Activated T-helper 2 cell treated with anti-CD3 and anti-CD28 coated beads, Interferon-gamma antibody, Interleukin-2, Interleukin-4, amounts not matched to agents 10 μg/mL and 5 μg/mL and 100 μg/mL, durations not matched to agents 14 hours and 24 hours and 36 hours (primary cell): Measurements from ENCODE around the gene C3orf38. TPM values are rescaled to one million over a fixed set of nuclear protein-coding genes. Genes with fewer than 3 reads are reported as not detected.
"Not testable (repeated sequence)": the region's sequence is repeated elsewhere in the genome, so short reads cannot be mapped to it uniquely, and the experiment has no call there.

Experiments used
- DNase-seq: peaks from one replicate; pipeline ENCODE4 v3.0.0; 2021; ENCODE audit warnings: low spot score
- H3K27ac Mint-ChIP-seq: one replicate; pipeline ENCODE4 v1.8.0; 2021; ENCODE audit warnings: mixed read lengths
- H3K27me3 Mint-ChIP-seq: one replicate; pipeline ENCODE4 v1.8.0; 2021; ENCODE audit warnings: low read depth, mixed read lengths
- H3K36me3 Mint-ChIP-seq: one replicate; pipeline ENCODE4 v1.8.0; 2021; ENCODE audit warnings: low read depth, mixed read lengths
- H3K4me1 Mint-ChIP-seq: one replicate; pipeline ENCODE4 v1.8.0; 2021; ENCODE audit warnings: low read depth, mixed read lengths
- H3K4me3 Mint-ChIP-seq: one replicate; pipeline ENCODE4 v1.8.0; 2021; ENCODE audit warnings: low read depth, mild to moderate bottlenecking, moderate library complexity, mixed read lengths
- H3K9me3 Mint-ChIP-seq: one replicate; pipeline ENCODE4 v1.8.0; 2021; ENCODE audit warnings: mixed read lengths
- intact Hi-C: fragments of 100-400 bp; cut with micrococcal nuclease; formaldehyde crosslinking; loops from one replicate; pipeline ENCODE4 v1.15.1; 2023
- total RNA-seq: library from RNA; stranded (reverse); gene quantifications from 2 replicates; pipeline ENCODE4 v1.2.3, GENCODE V29; 2022

The C3orf38 gene
- 23.1 and 25.4 TPM in 2 replicates for total RNA-seq

DNA sequence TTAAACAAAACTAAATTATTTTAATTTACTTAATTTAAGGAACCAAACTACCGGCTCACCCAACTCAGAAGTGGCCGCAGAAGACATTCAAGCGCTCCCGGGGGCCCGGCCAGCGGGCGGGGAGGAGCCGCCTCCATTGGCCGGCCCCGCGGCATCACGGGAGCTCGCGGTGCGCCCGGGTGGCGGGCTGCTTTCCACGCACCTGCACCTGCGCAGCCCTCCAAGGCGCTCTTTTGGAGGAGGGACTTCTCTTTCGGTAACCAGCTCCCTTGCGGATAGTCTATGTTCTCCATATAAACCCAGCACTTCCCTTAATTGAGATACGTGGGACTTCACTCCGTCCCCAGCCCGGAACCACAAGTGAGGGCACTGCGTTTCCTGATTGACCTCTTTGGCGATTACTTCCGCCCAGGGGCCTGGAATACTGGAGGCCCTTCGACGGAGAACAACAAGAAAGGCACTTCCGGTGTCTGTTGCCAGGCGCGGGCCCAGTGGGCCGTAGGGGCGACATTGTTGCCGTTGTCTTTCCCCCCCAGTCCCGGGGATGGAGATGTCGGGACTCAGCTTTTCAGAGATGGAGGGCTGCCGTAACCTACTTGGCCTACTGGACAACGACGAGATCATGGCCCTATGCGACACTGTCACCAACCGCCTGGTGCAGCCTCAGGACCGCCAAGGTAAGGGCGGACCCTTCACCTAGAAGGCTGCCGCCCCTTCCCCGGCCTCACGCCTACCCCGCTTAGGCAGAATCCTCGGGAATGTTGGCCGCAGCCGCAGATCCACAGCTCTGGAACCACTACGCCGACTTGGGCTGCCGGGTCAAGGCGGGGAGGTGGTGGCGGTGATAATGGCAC lies at the start of gene C3orf38:
TSS of gene C3orf38 (plus strand) at position 451 of the 854 bp plus-strand sequence. CDS start at position 545, 94 bp downstream.
- H3K27me3 Mint-ChIP-seq: no peaks in the 10 kb centered on the region
- H3K4me1 Mint-ChIP-seq: peaks cover 27% of the 10 kb centered on the region
- H3K9me3 Mint-ChIP-seq: no peaks in the 10 kb centered on the region
- DNase-seq: peak; percentile 80
- peak within 1 kb of the TSS; percentile 99 for H3K27ac Mint-ChIP-seq
- intact Hi-C loops: loop anchor here (1.0 to 10.0 kb wide), 3 partner anchors 90 to 922 kb away; partner anchors contain the start of genes CGGBP1, CHMP2B and ZNF654
- H3K4me3 Mint-ChIP-seq: peak within 1 kb of the TSS; percentile 96
- H3K36me3 Mint-ChIP-seq: peaks cover 20% of the 10 kb centered on the region

DNA sequence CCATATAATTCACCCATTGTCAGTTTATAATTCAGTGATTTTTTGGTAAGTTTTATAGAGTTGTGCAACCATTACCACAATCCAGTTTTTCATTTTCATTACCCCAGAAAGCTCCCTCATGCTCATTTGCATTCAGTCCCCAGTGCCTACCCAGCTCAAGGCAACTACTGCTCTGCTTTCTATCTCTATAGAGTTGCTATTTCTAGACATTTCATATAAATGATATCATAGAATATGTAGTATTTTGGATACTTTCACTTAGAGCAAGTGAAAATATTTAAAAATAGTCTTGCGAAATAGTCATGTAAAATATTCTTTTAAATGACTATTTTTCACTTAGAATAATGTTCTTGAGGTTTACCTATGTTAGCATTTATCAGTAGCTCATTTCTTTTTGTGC lies 48.6 kb upstream of the C3orf38 start:
- peaks cover 21% of the 10 kb centered on the region for H3K4me1 Mint-ChIP-seq
- intact Hi-C loops: no loop called here
- no peak overlapping the region for H3K4me3 Mint-ChIP-seq
- H3K36me3 Mint-ChIP-seq: peaks cover 74% of the 10 kb centered on the region
- H3K9me3 Mint-ChIP-seq: peaks cover 40% of the 10 kb centered on the region
- no peak overlapping the region for H3K27ac Mint-ChIP-seq
- DNase-seq: no peak
- no peaks in the 10 kb centered on the region for H3K27me3 Mint-ChIP-seq

DNA sequence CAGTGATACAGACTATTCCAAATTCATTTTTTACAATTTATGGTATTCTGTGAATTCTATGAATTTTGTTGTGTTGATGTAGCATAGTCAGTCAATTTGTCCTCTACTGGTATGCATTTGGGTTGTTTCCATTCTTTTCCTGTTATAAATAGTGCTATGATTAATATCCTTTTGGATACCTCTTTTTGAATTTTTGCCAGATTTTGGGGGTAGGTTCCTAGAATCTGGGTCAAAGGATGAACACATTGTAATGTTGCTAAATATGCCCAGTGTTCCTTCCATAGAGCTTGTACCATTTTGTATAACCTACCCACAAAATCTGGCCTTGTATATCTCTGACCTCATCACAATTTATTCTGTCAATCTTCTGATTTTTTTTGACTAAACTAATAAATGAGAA lies 44.4 kb upstream of the C3orf38 start:
- intact Hi-C loops: no loop called here
- no peak for DNase-seq
- H3K27me3 Mint-ChIP-seq: no peaks in the 10 kb centered on the region
- H3K27ac Mint-ChIP-seq: no peak overlapping the region
- H3K4me1 Mint-ChIP-seq: peaks cover 11% of the 10 kb centered on the region
- no peak overlapping the region for H3K4me3 Mint-ChIP-seq
- peaks cover 19% of the 10 kb centered on the region for H3K9me3 Mint-ChIP-seq
- peaks cover 39% of the 10 kb centered on the region for H3K36me3 Mint-ChIP-seq

DNA sequence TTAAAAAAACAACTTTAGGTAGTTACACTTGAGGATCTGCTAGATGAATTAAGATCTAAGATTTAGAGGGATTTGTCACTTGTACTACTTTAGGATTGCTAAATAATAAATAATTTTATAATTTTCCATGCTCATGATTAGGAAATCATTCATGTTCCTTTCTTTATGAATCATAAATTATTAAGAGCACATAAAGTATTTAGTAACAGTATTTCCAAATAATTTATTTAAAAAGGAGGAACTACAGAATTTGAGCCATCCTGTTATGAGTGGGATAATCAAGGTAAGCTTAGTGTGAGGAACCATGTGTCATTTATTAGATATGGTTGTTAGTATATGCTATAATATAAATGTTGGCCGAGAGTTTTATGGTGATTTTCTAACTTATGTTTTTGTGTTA lies 37.5 kb upstream of the C3orf38 start:
- Mint-ChIP-seq H3K9me3 (no peaks in the 10 kb centered on the region), H3K27ac (no peak overlapping the region), H3K4me1 (peaks cover 13% of the 10 kb centered on the region), H3K4me3 (no peak overlapping the region), H3K27me3 (no peaks in the 10 kb centered on the region), H3K36me3 (peaks cover 30% of the 10 kb centered on the region)
- intact Hi-C loops: loop anchor here (2.0 kb wide), 1 partner anchor 341 kb away; no protein-coding TSS in a partner anchor
- no peak for DNase-seq

DNA sequence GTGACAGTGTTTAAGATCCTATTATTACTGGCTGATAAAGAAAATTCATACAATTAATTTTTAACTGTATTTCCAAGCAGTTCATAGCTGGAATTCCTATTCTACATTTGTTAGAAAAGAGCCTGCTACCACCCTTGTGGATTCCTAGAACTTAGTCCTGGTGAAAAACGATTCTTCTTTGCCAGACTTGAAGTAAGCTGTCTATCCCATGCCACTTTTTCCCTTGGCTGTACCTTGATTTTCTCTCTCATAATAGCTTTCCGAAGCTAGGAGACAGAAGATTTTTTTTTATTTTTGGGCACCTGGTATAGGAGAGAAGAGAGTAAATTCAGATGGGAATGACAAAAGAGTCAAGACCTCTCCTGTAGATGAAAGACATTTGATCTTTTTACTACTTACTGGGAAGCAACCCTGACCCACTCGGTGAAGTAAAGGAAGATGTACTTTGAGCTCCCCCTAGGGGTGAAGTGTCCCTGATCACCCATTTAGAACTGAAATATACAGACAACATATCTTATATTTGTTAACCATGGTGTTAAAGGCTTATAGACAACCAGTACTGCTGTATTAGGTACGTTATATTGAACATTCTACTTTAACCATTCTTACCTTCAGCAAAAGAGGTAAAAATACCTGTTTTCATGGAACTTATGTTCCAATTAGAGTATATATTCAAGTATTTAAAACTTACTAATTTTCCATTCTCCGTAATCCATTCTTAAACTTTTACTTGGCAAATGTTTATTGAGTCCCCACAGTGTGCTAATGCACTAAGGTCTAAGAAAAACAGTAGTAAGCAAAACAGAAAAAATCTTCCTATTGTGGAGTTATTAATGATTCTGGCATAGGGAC lies 36.2 kb upstream of the C3orf38 start:
- intact Hi-C loops: loop anchor here (1.0 to 2.0 kb wide), 3 partner anchors 54 to 343 kb away; partner anchors contain the start of genes CGGBP1 and ZNF654
- Mint-ChIP-seq H3K4me3 (no peak overlapping the region), H3K36me3 (peaks cover 43% of the 10 kb centered on the region), H3K27me3 (no peaks in the 10 kb centered on the region), H3K27ac (no peak overlapping the region), H3K9me3 (peaks cover 12% of the 10 kb centered on the region), H3K4me1 (peaks cover 23% of the 10 kb centered on the region)
- peak; percentile 27 for DNase-seq

DNA sequence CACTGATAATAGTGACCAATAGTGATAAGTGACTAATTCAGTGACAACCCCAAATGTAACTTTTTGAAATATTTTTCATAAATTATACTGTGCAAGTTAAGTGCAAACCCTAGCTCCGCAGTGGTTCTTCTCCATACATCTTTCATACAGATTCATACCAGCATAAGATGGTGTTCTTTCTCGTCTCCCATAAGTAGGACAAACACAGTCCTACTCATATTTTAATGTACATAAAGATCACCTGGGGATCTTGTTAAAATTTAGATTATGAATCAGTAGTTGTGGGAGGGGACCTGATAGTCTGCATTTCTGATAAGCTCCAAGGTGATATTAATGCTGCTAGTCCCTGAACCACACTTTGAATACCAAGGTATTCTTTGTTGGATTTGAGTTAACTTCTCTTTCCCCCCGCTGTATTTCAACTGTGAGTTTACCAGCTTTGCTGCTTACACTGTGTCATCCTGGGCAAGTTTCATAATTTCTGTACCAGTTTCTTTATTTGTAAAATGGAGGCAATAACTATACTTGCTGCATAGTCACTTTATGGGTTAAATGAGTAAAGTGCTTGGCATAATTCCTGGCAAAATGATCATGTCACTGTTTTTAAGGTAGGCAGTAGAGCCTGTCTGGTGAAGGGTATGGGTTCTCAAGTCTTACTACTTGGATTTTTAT lies 34.7 kb upstream of the C3orf38 start:
- DNase-seq: no peak
- H3K4me3 Mint-ChIP-seq: no peak overlapping the region
- H3K4me1 Mint-ChIP-seq: peaks cover 23% of the 10 kb centered on the region
- no peak overlapping the region for H3K27ac Mint-ChIP-seq
- intact Hi-C loops: no loop called here
- peaks cover 45% of the 10 kb centered on the region for H3K36me3 Mint-ChIP-seq
- no peaks in the 10 kb centered on the region for H3K27me3 Mint-ChIP-seq
- H3K9me3 Mint-ChIP-seq: peaks cover 12% of the 10 kb centered on the region

DNA sequence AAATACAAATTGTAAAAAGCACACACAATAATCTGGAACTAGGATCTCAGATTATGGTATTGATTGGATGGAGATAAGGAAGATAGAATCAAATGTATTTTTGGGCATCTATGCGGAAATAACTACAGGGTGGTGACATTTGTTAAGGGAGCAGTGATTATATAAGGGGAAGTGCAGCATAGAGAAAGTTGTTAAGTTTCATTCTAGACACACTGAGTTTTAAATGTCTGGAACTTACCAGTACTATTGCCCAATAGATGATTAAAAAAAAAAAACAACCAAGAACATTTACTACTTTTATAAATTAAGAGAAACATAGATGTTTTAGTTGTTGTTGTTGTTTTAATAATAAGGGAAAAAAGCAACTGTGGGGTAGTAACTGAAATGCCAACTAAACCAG lies 32.1 kb upstream of the C3orf38 start:
- intact Hi-C loops: no loop called here
- H3K27ac Mint-ChIP-seq: no peak overlapping the region
- peaks cover 25% of the 10 kb centered on the region for H3K4me1 Mint-ChIP-seq
- peaks cover 56% of the 10 kb centered on the region for H3K36me3 Mint-ChIP-seq
- peaks cover 12% of the 10 kb centered on the region for H3K9me3 Mint-ChIP-seq
- H3K27me3 Mint-ChIP-seq: no peaks in the 10 kb centered on the region
- no peak overlapping the region for H3K4me3 Mint-ChIP-seq
- DNase-seq: no peak

DNA sequence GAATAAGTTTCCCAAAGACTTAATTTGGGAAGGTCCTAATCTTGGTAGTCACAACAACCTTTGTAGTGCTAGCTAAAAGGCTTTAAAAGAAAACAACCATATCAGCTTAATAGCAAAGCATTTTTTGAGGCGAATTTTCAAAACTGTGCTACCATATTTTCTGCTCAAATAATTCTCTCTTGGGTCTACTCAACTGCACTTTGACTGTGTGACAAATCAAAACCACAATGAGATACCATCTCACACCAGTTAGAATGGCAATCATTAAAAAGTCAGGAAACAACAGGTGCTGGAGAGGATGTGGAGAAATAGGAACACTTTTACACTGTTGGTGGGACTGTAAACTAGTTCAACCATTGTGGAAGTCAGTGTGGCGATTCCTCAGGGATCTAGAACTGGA lies 31.2 kb upstream of the C3orf38 start:
- H3K27me3 Mint-ChIP-seq, intact Hi-C loops, DNase-seq, H3K4me3 Mint-ChIP-seq, H3K27ac Mint-ChIP-seq: not testable (repeated sequence)
- Mint-ChIP-seq H3K9me3 (peaks cover 12% of the 10 kb centered on the region), H3K4me1 (peaks cover 23% of the 10 kb centered on the region), H3K36me3 (peaks cover 49% of the 10 kb centered on the region)

DNA sequence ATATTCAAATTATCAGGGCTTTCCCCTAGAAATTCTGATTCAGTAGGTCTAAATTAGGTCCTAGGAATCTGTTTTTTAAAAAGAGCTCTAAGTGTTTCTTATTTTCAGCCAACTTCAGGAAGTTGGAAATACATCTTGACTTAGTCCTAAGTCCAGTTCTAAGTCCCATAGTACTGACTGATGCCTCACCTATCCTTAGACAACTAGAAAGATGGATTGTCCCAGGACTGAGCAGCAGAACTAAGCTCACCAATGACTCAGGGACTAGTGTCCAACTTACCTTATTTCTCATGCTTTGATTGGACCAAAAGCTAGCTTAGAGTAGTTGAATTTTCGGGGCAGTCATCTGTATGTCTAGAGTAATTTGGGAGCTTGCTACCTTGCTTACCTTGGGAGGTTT lies 26.2 kb upstream of the C3orf38 start:
- no peaks in the 10 kb centered on the region for H3K27me3 Mint-ChIP-seq
- H3K9me3 Mint-ChIP-seq: no peaks in the 10 kb centered on the region
- H3K27ac Mint-ChIP-seq: no peak overlapping the region
- H3K36me3 Mint-ChIP-seq: peaks cover 27% of the 10 kb centered on the region
- DNase-seq: no peak
- peaks cover 2% of the 10 kb centered on the region for H3K4me1 Mint-ChIP-seq
- no peak overlapping the region for H3K4me3 Mint-ChIP-seq
- intact Hi-C loops: no loop called here

DNA sequence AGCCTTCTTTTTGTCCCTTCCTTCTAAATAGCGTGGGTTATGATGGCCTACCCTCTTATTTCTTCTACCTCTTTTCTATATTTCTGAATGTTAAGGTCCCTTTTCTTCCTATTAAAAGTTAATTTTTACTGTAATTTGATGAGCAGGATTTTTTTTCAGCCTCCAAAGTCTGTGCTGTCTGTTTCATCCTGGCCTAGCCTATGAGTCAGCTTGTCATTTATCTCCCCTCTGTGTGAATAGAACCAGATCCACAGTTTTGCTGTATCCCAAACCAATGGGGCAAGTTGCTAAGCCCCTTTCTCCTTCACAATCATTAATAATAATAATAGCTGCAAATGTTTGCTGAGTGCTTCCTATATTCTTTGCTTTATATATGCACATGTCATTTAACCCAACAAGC lies 18.1 kb upstream of the C3orf38 start:
- no peak for DNase-seq
- Mint-ChIP-seq H3K27me3 (no peaks in the 10 kb centered on the region), H3K4me1 (peaks cover 6% of the 10 kb centered on the region), H3K27ac (no peak overlapping the region), H3K9me3 (no peaks in the 10 kb centered on the region), H3K36me3 (peaks cover 46% of the 10 kb centered on the region), H3K4me3 (no peak overlapping the region)
- intact Hi-C loops: loop anchor here (5.0 kb wide), 1 partner anchor 74 kb away; the partner anchor contains the start of genes CGGBP1 and ZNF654

DNA sequence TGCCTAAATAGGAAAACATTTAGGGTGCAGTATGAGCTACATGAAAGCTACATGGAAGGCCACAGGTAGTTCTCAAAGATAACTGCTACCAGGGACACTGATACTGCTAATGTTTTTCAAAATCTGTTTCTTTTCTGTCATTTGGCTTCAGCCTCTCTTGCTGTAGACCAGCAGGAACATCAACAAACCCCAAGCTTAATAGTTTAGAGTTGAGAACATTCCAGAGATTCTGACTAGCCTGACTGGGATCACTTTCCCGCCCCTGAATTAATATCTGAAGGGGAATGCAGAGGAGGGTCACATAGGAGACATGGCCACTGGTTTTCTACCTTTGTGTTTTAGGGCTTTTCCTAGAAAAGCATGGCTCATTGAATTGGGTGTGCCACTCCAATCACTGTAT lies 16.9 kb upstream of the C3orf38 start:
- Mint-ChIP-seq H3K4me1 (peaks cover 6% of the 10 kb centered on the region), H3K36me3 (peaks cover 46% of the 10 kb centered on the region), H3K27ac (no peak overlapping the region), H3K27me3 (no peaks in the 10 kb centered on the region), H3K4me3 (no peak overlapping the region), H3K9me3 (no peaks in the 10 kb centered on the region)
- DNase-seq: no peak
- intact Hi-C loops: loop anchor here (5.0 kb wide), 1 partner anchor 76 kb away; the partner anchor contains the start of genes CGGBP1 and ZNF654

DNA sequence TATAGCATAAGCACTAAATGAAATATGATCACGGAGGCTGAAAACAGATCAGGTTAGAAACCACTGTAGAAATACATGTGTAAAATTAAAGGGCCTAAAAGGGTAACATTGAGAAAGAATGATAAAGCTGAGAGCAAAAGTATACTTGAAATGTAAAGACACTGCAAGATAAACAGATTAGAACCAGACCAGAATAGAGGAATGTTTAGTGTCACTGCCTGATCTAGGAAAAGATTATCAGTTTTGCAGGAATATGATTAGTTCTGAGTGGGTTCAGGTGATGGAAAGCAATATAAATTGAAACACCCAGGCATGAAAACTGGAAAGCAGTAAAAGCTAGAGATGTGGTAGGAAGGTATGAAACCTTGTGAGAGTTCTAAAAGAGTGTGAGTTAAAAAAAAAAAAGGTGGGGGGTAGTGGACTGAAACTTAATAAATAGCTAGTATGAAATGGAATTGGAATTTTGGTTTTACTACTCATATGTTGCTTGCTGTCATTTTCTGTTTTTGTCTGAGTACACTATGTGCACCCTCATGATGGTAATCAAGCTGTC lies 16.0 kb upstream of the C3orf38 start:
- Mint-ChIP-seq H3K4me1 (peaks cover 6% of the 10 kb centered on the region), H3K9me3 (no peaks in the 10 kb centered on the region), H3K27ac (peak overlapping the region; percentile 47), H3K27me3 (no peaks in the 10 kb centered on the region), H3K36me3 (peaks cover 49% of the 10 kb centered on the region), H3K4me3 (no peak overlapping the region)
- no peak for DNase-seq
- intact Hi-C loops: loop anchor here (5.0 kb wide), 1 partner anchor 76 kb away; the partner anchor contains the start of genes CGGBP1 and ZNF654
